Measurements from ENCODE around the gene PCOLCE2. TPM values are rescaled to one million over a fixed set of nuclear protein-coding genes. Genes with fewer than 3 reads are reported as not detected.
"Not testable (repeated sequence)": the region's sequence is repeated elsewhere in the genome, so short reads cannot be mapped to it uniquely, and the experiment has no call there.

PCOLCE2 gene
- total RNA-seq, 1 donor from 2014 or later = not detected

GRCh38 chr3:142902356-142902755, 13.5 kb upstream of the PCOLCE2 start:
- intact Hi-C loops (cut with micrococcal nuclease) = no loop called here

- intact Hi-C loops (cut with micrococcal nuclease) = no loop called here
These were observed 9.7 kb upstream of the PCOLCE2 start for GRCh38 chr3:142898346-142899213.

GRCh38 chr3:142897807-142898206, 8.9 kb upstream of the PCOLCE2 start:
- intact Hi-C loops (cut with micrococcal nuclease) = no loop called here

- intact Hi-C loops (cut with micrococcal nuclease) = no loop called here
These were observed 8.1 kb upstream of the PCOLCE2 start for GRCh38 chr3:142896996-142897395.

- intact Hi-C loops (cut with micrococcal nuclease) = no loop called here
These were observed 7.4 kb upstream of the PCOLCE2 start for GRCh38 chr3:142896201-142896755.

GRCh38 chr3:142894493-142894892, 5.6 kb upstream of the PCOLCE2 start:
- intact Hi-C loops (cut with micrococcal nuclease) = no loop called here

- intact Hi-C loops (cut with micrococcal nuclease) = no loop called here
These were observed 3.8 kb upstream of the PCOLCE2 start for GRCh38 chr3:142892714-142893113.

GRCh38 chr3:142890592-142890991, 1.7 kb upstream of the PCOLCE2 start:
- intact Hi-C loops (cut with micrococcal nuclease) = no loop called here

- intact Hi-C loops (cut with micrococcal nuclease) = no loop called here
These were observed 530 bp upstream of the PCOLCE2 start for GRCh38 chr3:142889212-142890014.

- intact Hi-C loops (cut with micrococcal nuclease) = no loop called here
These were observed 793 bp downstream of the PCOLCE2 start for GRCh38 chr3:142888099-142888480.

GRCh38 chr3:142886940-142887339, 1.9 kb downstream of the PCOLCE2 start:
- intact Hi-C loops (cut with micrococcal nuclease) = no loop called here

GRCh38 chr3:142886021-142886420, 2.9 kb downstream of the PCOLCE2 start:
- intact Hi-C loops (cut with micrococcal nuclease) = no loop called here

- intact Hi-C loops (cut with micrococcal nuclease) = no loop called here
These were observed 4.4 kb downstream of the PCOLCE2 start for GRCh38 chr3:142884531-142884930.

- intact Hi-C loops (cut with micrococcal nuclease) = not testable (repeated sequence)
These were observed 5.3 kb downstream of the PCOLCE2 start for GRCh38 chr3:142883534-142883933.

GRCh38 chr3:142881445-142882224, 7.2 kb downstream of the PCOLCE2 start:
- intact Hi-C loops (cut with micrococcal nuclease) = no loop called here

GRCh38 chr3:142878649-142879300, 10.1 kb downstream of the PCOLCE2 start:
- intact Hi-C loops (cut with micrococcal nuclease) = no loop called here

- intact Hi-C loops (cut with micrococcal nuclease) = no loop called here
These were observed 12.5 kb downstream of the PCOLCE2 start for GRCh38 chr3:142876417-142876816.

GRCh38 chr3:142875583-142876207, 13.2 kb downstream of the PCOLCE2 start:
- intact Hi-C loops (cut with micrococcal nuclease) = no loop called here

- intact Hi-C loops (cut with micrococcal nuclease) = no loop called here
These were observed 13.8 kb downstream of the PCOLCE2 start for GRCh38 chr3:142875099-142875498.

GRCh38 chr3:142868382-142868781, 20.5 kb downstream of the PCOLCE2 start:
- intact Hi-C loops (cut with micrococcal nuclease) = not testable (repeated sequence)

Data from T-helper 2 cell treated with Interferon-gamma antibody and Interleukin-4, amounts not matched to agents 100 ng/mL and 5 ng/mL, for 36 hours (primary cell).